C4-2B (cell line): Measurements from ENCODE around the gene GRIK4.

Experiments used
- ZFX ChIP-seq: fragments of 450-650 bp; IDR thresholded peaks from 2 replicates; pipeline ENCODE4 v1.6.1; 2017
- TF ChIP-seq, protein P1 (sequence below): fragments of 450-650 bp; conservative IDR thresholded peaks from 2 replicates; pipeline ENCODE4 v1.5.1; 2017; ENCODE audit warnings: mild to moderate bottlenecking

GRCh38 chr11:120512739-120513435, 1.3 kb downstream of the GRIK4 start:
- TF ChIP-seq, protein P1, sequence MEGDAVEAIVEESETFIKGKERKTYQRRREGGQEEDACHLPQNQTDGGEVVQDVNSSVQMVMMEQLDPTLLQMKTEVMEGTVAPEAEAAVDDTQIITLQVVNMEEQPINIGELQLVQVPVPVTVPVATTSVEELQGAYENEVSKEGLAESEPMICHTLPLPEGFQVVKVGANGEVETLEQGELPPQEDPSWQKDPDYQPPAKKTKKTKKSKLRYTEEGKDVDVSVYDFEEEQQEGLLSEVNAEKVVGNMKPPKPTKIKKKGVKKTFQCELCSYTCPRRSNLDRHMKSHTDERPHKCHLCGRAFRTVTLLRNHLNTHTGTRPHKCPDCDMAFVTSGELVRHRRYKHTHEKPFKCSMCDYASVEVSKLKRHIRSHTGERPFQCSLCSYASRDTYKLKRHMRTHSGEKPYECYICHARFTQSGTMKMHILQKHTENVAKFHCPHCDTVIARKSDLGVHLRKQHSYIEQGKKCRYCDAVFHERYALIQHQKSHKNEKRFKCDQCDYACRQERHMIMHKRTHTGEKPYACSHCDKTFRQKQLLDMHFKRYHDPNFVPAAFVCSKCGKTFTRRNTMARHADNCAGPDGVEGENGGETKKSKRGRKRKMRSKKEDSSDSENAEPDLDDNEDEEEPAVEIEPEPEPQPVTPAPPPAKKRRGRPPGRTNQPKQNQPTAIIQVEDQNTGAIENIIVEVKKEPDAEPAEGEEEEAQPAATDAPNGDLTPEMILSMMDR = no peak; the same call in 1 of the 2 replicates
- no peak for TF ChIP-seq ZFX
